Measurements from ENCODE around the gene LYZ. TPM values are rescaled to one million over a fixed set of nuclear protein-coding genes. Genes with fewer than 3 reads are reported as not detected.
"Not testable (repeated sequence)": the region's sequence is repeated elsewhere in the genome, so short reads cannot be mapped to it uniquely, and the experiment has no call there.

LYZ gene
- not detected for total RNA-seq (2021; fragmentation: NEBNext Ultra II Directional; extraction: Animal tissue kit (Norgen Biotek cat#: 25700))
- long read RNA-seq, result 0 reads

DNA sequence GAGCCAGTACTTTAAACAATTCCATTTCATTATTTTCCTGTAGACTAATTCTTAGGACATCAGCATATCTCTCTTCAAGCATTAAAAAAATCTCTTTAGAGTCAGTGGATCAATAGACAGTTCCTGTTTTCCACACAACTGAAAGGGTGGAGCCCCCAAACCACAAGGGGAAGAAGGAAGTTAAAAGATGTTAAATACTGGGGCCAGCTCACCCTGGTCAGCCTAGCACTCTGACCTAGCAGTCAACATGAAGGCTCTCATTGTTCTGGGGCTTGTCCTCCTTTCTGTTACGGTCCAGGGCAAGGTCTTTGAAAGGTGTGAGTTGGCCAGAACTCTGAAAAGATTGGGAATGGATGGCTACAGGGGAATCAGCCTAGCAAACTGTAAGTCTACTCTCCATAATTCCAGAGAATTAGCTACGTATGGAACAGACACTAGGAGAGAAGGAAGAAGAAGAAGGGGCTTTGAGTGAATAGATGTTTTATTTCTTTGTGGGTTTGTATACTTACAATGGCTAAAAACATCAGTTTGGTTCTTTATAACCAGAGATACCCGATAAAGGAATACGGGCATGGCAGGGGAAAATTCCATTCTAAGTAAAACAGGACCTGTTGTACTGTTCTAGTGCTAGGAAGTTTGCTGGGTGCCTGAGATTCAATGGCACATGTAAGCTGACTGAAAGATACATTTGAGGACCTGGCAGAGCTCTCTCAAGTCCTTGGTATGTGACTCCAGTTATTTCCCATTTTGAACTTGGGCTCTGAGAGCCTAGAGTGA lies at the start of gene LYZ:
TSS of gene LYZ (plus strand) at position 220 of the 777 bp plus-strand sequence. CDS start at position 248, 28 bp downstream.
- no peak within 1 kb of the TSS for H3K4me3 Mint-ChIP-seq
- TF ChIP-seq, protein P1, sequence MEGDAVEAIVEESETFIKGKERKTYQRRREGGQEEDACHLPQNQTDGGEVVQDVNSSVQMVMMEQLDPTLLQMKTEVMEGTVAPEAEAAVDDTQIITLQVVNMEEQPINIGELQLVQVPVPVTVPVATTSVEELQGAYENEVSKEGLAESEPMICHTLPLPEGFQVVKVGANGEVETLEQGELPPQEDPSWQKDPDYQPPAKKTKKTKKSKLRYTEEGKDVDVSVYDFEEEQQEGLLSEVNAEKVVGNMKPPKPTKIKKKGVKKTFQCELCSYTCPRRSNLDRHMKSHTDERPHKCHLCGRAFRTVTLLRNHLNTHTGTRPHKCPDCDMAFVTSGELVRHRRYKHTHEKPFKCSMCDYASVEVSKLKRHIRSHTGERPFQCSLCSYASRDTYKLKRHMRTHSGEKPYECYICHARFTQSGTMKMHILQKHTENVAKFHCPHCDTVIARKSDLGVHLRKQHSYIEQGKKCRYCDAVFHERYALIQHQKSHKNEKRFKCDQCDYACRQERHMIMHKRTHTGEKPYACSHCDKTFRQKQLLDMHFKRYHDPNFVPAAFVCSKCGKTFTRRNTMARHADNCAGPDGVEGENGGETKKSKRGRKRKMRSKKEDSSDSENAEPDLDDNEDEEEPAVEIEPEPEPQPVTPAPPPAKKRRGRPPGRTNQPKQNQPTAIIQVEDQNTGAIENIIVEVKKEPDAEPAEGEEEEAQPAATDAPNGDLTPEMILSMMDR (IDR thresholded peaks at IDR 0.05), result no peak
- no peak within 1 kb of the TSS for H3K27ac Mint-ChIP-seq
- DNase-seq, result no peak
- no peaks in the 10 kb centered on the region for H3K4me1 Mint-ChIP-seq (ENCODE audit: low read depth)
- no peaks in the 10 kb centered on the region for H3K36me3 Mint-ChIP-seq (ENCODE audit: low read depth)
- no peaks in the 10 kb centered on the region for H3K9me3 Mint-ChIP-seq
- peaks cover 19% of the 10 kb centered on the region for H3K27me3 Mint-ChIP-seq (ENCODE audit: insufficient read depth)

DNA sequence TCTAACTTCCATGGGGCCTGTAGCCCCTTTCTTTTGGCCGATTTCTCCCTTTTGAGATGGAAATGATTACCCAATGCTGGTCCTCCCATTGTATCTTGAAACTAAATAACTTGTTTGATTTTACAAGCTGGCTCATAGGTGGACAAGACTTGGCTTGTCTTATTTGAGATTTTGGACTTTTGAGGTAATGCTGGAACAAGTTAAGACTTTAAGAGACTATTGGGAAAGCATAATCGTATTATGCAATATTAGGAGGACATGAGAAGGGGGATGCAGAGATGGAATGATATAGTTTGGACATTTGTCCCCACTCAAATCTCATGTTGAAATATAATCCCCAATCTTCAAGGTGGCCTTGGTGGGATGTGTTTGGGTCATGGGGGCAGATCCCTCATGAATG lies 49.2 kb upstream of the LYZ start:
- Mint-ChIP-seq H3K9me3 (peaks cover under 1% of the 10 kb centered on the region; the same call in 1 of the 2 replicates), H3K27ac (no peak overlapping the region), H3K36me3 (ENCODE audit: low read depth) (no peaks in the 10 kb centered on the region), H3K4me3 (no peak overlapping the region), H3K4me1 (ENCODE audit: low read depth) (no peaks in the 10 kb centered on the region), H3K27me3 (ENCODE audit: insufficient read depth) (peaks cover 11% of the 10 kb centered on the region)
- TF ChIP-seq, protein P1 (IDR thresholded peaks at IDR 0.05), result no peak
- no peak for DNase-seq

DNA sequence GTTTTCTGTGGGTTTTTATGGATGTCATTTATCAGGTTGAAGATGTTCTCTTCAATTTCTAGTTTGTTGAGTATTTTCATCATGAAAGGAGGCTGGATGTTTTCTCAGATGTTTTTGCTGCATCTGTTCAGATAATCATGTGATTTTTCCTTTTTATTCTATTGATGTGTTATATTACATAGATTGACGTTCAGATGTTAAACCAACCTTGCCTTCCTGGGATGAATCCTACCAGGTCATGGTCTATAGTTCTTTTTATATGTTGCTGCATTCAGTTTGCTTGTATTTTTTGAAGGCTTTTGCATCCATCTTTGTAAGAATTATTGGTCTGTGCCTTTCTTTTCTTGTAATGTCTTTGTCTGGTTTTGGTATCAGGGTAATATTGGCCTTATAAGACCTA lies 43.9 kb upstream of the LYZ start:
- no peak for DNase-seq
- H3K27ac Mint-ChIP-seq, result no peak overlapping the region
- H3K4me3 Mint-ChIP-seq, result no peak overlapping the region
- no peaks in the 10 kb centered on the region for H3K4me1 Mint-ChIP-seq (ENCODE audit: low read depth)
- TF ChIP-seq, protein P1 (IDR thresholded peaks at IDR 0.05), result no peak
- H3K9me3 Mint-ChIP-seq, result peaks cover 8% of the 10 kb centered on the region
- peaks cover 9% of the 10 kb centered on the region; the same call in 1 of the 2 replicates for H3K36me3 Mint-ChIP-seq (ENCODE audit: low read depth)
- H3K27me3 Mint-ChIP-seq (ENCODE audit: insufficient read depth), result peaks cover 4% of the 10 kb centered on the region

DNA sequence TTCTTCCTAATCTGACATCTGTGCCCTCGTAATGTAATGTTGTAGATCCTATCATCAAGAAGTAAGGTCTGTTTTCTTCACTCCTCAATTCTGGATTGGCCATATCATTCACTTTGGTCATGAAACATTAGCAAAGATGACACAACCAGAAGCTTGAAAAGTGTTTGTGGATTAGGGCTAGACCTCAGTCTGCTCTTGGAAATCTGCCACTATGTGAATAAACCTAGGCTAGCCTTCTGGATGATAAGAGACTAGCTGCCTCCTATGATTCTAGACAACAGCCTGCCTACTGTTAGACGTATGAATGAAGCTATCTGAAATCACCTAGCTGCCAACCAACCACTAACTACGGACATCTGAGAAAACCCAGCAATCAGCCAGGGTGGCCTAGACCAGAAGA lies 38.7 kb upstream of the LYZ start:
- no peak overlapping the region for H3K4me3 Mint-ChIP-seq
- H3K27ac Mint-ChIP-seq, result no peak overlapping the region
- peaks cover 5% of the 10 kb centered on the region; the same call in 1 of the 2 replicates for H3K27me3 Mint-ChIP-seq (ENCODE audit: insufficient read depth)
- H3K9me3 Mint-ChIP-seq, result peaks cover 2% of the 10 kb centered on the region
- DNase-seq, result no peak
- TF ChIP-seq, protein P1 (IDR thresholded peaks at IDR 0.05), result no peak
- peaks cover 7% of the 10 kb centered on the region; the same call in 1 of the 2 replicates for H3K36me3 Mint-ChIP-seq (ENCODE audit: low read depth)
- no peaks in the 10 kb centered on the region for H3K4me1 Mint-ChIP-seq (ENCODE audit: low read depth)

DNA sequence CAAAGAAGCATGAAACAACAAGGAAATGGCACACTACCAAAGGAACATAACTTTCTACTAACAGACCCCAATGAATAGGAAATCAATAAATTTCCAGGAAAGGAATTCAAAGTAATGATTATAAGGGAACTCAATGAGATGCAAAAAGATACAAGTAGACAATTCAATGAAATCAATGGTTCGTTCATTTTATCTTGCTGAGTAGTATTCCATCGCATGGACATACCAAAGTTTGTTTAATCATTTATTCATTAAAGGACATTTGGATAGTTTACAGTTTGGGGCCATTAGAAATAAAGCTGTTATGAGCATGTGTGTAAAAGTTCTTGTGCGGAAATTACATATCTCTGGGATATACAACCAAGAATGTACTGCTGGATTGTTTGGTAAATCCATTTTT lies 35.0 kb upstream of the LYZ start:
- no peak overlapping the region for H3K27ac Mint-ChIP-seq
- H3K27me3 Mint-ChIP-seq (ENCODE audit: insufficient read depth), result peaks cover 9% of the 10 kb centered on the region; the same call in 1 of the 2 replicates
- TF ChIP-seq, protein P1 (IDR thresholded peaks at IDR 0.05), result no peak
- no peak for DNase-seq
- no peaks in the 10 kb centered on the region for H3K36me3 Mint-ChIP-seq (ENCODE audit: low read depth)
- no peak overlapping the region for H3K4me3 Mint-ChIP-seq
- H3K4me1 Mint-ChIP-seq (ENCODE audit: low read depth), result no peaks in the 10 kb centered on the region
- H3K9me3 Mint-ChIP-seq, result no peaks in the 10 kb centered on the region; the same call in 1 of the 2 replicates

DNA sequence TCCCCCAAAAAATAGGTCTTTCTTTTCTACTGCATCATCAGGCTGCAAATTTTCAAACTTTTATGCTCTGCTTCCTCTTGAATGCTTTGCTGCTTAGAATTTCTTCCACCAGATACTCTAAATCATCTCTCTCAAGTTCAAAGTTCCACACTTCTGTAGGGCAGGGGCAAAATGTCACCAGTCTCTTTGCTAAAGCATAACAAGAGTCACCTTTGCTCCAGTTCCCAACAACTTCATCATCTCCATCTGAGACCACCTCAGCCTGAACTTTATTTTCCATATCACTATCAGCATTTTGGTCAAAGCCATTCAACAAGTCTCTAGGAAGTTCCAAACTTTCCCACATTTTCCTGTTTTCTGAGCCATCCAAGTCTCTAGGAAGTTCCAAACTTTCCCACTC lies 31.4 kb upstream of the LYZ start:
- H3K4me3 Mint-ChIP-seq; DNase-seq; H3K27ac Mint-ChIP-seq; H3K9me3 Mint-ChIP-seq; H3K4me1 Mint-ChIP-seq (ENCODE audit: low read depth); H3K36me3 Mint-ChIP-seq (ENCODE audit: low read depth): not testable (repeated sequence)
- H3K27me3 Mint-ChIP-seq (ENCODE audit: insufficient read depth), result peaks cover 19% of the 10 kb centered on the region; the same call in 1 of the 2 replicates

DNA sequence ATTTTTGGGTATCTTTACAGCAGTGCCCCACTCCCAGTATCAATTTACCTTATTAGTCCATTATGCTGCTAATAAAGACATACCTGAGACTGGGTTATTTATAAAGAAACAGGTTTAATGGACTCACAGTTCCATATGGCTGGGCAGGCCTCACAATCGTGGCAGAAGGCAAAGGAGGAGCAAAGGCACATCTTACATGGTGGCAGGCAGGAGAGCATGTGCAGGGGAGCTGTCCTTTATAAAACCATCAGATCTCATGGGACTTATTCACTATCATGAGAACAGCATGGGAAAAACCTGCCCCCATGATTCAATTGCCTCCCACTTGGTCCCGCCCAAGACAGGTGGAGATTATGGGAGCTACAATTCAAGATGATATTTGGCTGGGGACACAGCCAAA lies 30.9 kb upstream of the LYZ start:
- DNase-seq; H3K4me3 Mint-ChIP-seq; H3K36me3 Mint-ChIP-seq (ENCODE audit: low read depth); H3K4me1 Mint-ChIP-seq (ENCODE audit: low read depth); H3K27ac Mint-ChIP-seq; H3K9me3 Mint-ChIP-seq: not testable (repeated sequence)
- H3K27me3 Mint-ChIP-seq (ENCODE audit: insufficient read depth), result peaks cover 18% of the 10 kb centered on the region; the same call in 1 of the 2 replicates
